Activated T-cell treated with anti-CD3 and anti-CD28 coated beads for 4 hours (primary cell): Measurements from ENCODE around the gene USF1.

ENCODE experiments used
- DNase-seq: peaks from one replicate; pipeline ENCODE4 v3.0.0-alpha.2; 2020

USF1 gene

GRCh38 chr1:161045736-161046604 lies at the start of gene USF1:
TSS of gene USF1 (minus strand) at chr1:161045977. CDS start at chr1:161043275, 2,702 bp downstream.
- DNase-seq = peak; percentile 90

- DNase-seq = no peak
Observed at GRCh38 chr1:161095230-161095629, 49.5 kb upstream of the USF1 start.

- no peak for DNase-seq
Observed at GRCh38 chr1:161094481-161094880, 48.7 kb upstream of the USF1 start.

- DNase-seq = peak; percentile 48
Observed at GRCh38 chr1:161092621-161093028, 46.8 kb upstream of the USF1 start.

- no peak for DNase-seq
Observed at GRCh38 chr1:161091796-161092507, 46.2 kb upstream of the USF1 start.

- DNase-seq = no peak
Observed at GRCh38 chr1:161091093-161091492, 45.3 kb upstream of the USF1 start.

GRCh38 chr1:161090617-161091016 lies 44.8 kb upstream of the USF1 start:
- no peak for DNase-seq

GRCh38 chr1:161089938-161090337 lies 44.2 kb upstream of the USF1 start:
- no peak for DNase-seq

GRCh38 chr1:161089251-161089924 lies 43.6 kb upstream of the USF1 start, which contains the start of gene NECTIN4:
TSS of gene NECTIN4 (minus strand) at chr1:161089558. CDS start at chr1:161089296, 262 bp downstream.
- DNase-seq = no peak

GRCh38 chr1:161088587-161089110 lies 42.9 kb upstream of the USF1 start:
- no peak for DNase-seq

GRCh38 chr1:161086457-161086856 lies 40.7 kb upstream of the USF1 start:
- DNase-seq = no peak

- DNase-seq = no peak
Observed at GRCh38 chr1:161085165-161085564, 39.4 kb upstream of the USF1 start.

GRCh38 chr1:161084597-161084988 lies 38.8 kb upstream of the USF1 start:
- DNase-seq = no peak

- DNase-seq = no peak
Observed at GRCh38 chr1:161083748-161084596, 38.2 kb upstream of the USF1 start.

- no peak for DNase-seq
Observed at GRCh38 chr1:161082996-161083747, 37.4 kb upstream of the USF1 start.

GRCh38 chr1:161082483-161082882 lies 36.7 kb upstream of the USF1 start:
- DNase-seq = no peak

- no peak for DNase-seq
Observed at GRCh38 chr1:161081519-161081918, 35.7 kb upstream of the USF1 start.

- no peak for DNase-seq
Observed at GRCh38 chr1:161080441-161081405, 34.9 kb upstream of the USF1 start.

- no peak for DNase-seq
Observed at GRCh38 chr1:161079436-161080110, 33.8 kb upstream of the USF1 start.

GRCh38 chr1:161077426-161077825 lies 31.6 kb upstream of the USF1 start:
- no peak for DNase-seq
